ENCODE measurements around the gene WFIKKN1.

GRCh38 chr16:593406-593805, 37.4 kb upstream of the WFIKKN1 start:
- no peak for TF ChIP-seq POLR2A (IDR thresholded peaks at IDR 0.05; ENCODE audit: low read length)
- TF ChIP-seq GATA1 (IDR thresholded peaks at IDR 0.05; ENCODE audit: low read depth, low read length), result no peak
